ENCODE measurements around the gene IER5. TPM values are rescaled to one million over a fixed set of nuclear protein-coding genes. Genes with fewer than 3 reads are reported as not detected.

Gene IER5
- total RNA-seq, 2 experiments from 2014 or later, result 39.8 to 41.3 TPM

- Mint-ChIP-seq H3K9me3 (no peaks in the 10 kb centered on the region), H3K27me3 (no peaks in the 10 kb centered on the region), H3K36me3 (ENCODE audit: low read depth) (no peaks in the 10 kb centered on the region), H3K27ac (no peak overlapping the region), H3K4me3 (no peak overlapping the region), H3K4me1 (ENCODE audit: low read depth) (peaks cover 75% of the 10 kb centered on the region)
- no peak for TF ChIP-seq CTCF (IDR thresholded peaks at IDR 0.05)
- CTCF ChIA-PET, result interaction anchor here (0.9 to 1.3 kb wide), 3 partner anchors 11 to 57 kb away, joined by 3 read pairs; no protein-coding TSS in a partner anchor
- DNase-seq (no peak), ATAC-seq (no peak)
- POLR2A ChIA-PET, result interaction anchor here (1.5 to 6.0 kb wide), 3 partner anchors 39 to 49 kb away, joined by 4 to 45 read pairs (median 12); partner anchors contain the start of gene IER5
- intact Hi-C loops (cut with micrococcal nuclease), result no loop called here
Observed at GRCh38 chr1:181137217-181137743, 48.8 kb downstream of the IER5 start.

GRCh38 chr1:181139631-181140061, 51.1 kb downstream of the IER5 start:
- no peaks in the 10 kb centered on the region for H3K36me3 Mint-ChIP-seq (ENCODE audit: low read depth)
- intact Hi-C loops (cut with micrococcal nuclease), result loop anchor here (2.0 kb wide), 2 partner anchors 41 to 49 kb away; no protein-coding TSS in a partner anchor
- no peak overlapping the region for H3K4me3 Mint-ChIP-seq
- no peak for ATAC-seq
- no peak for TF ChIP-seq CTCF (IDR thresholded peaks at IDR 0.05)
- no peak for DNase-seq
- H3K27ac Mint-ChIP-seq, result no peak overlapping the region
- ChIA-PET POLR2A (interaction anchor here (0.9 to 7.7 kb wide), 7 partner anchors 10 to 117 kb away, joined by 3 to 125 read pairs (median 8); partner anchors contain the start of genes IER5 and STX6), CTCF (interaction anchor here (1.1 to 12.0 kb wide), 7 partner anchors 12 to 101 kb away, joined by 3 to 254 read pairs (median 34); partner anchors contain the start of genes IER5 and MR1)
- H3K27me3 Mint-ChIP-seq, result peaks cover 3% of the 10 kb centered on the region
- peaks cover 67% of the 10 kb centered on the region for H3K4me1 Mint-ChIP-seq (ENCODE audit: low read depth)
- H3K9me3 Mint-ChIP-seq, result no peaks in the 10 kb centered on the region

GRCh38 chr1:181140398-181140797, 51.9 kb downstream of the IER5 start:
- Mint-ChIP-seq H3K4me3 (peak overlapping the region; percentile 29), H3K36me3 (ENCODE audit: low read depth) (no peaks in the 10 kb centered on the region), H3K9me3 (no peaks in the 10 kb centered on the region), H3K27ac (peak overlapping the region; percentile 89), H3K4me1 (ENCODE audit: low read depth) (peaks cover 60% of the 10 kb centered on the region), H3K27me3 (peaks cover 3% of the 10 kb centered on the region)
- ATAC-seq, result peak; percentile 15
- no peak for TF ChIP-seq CTCF (IDR thresholded peaks at IDR 0.05)
- CTCF ChIA-PET, result interaction anchor here (1.2 to 12.0 kb wide), 14 partner anchors 11 to 259 kb away, joined by 3 to 254 read pairs (median 28); partner anchors contain the start of genes IER5 and MR1
- DNase-seq, result peak; percentile 49
- intact Hi-C loops (cut with micrococcal nuclease), result loop anchor here (2.0 kb wide), 2 partner anchors 42 to 50 kb away; no protein-coding TSS in a partner anchor
- POLR2A ChIA-PET, result interaction anchor here (0.8 to 7.7 kb wide), 13 partner anchors 9 to 122 kb away, joined by 3 to 125 read pairs (median 8); partner anchors contain the start of genes IER5 and STX6

- Mint-ChIP-seq H3K4me1 (ENCODE audit: low read depth) (peaks cover 55% of the 10 kb centered on the region), H3K27ac (peak overlapping the region; percentile 89), H3K36me3 (ENCODE audit: low read depth) (no peaks in the 10 kb centered on the region), H3K9me3 (no peaks in the 10 kb centered on the region), H3K27me3 (peaks cover 3% of the 10 kb centered on the region), H3K4me3 (peak overlapping the region; percentile 29)
- intact Hi-C loops (cut with micrococcal nuclease), result loop anchor here (2.0 kb wide), 2 partner anchors 42 to 50 kb away; no protein-coding TSS in a partner anchor
- no peak for TF ChIP-seq CTCF (IDR thresholded peaks at IDR 0.05)
- ChIA-PET POLR2A (interaction anchor here (0.8 to 7.7 kb wide), 17 partner anchors 9 to 142 kb away, joined by 3 to 125 read pairs (median 5); partner anchors contain the start of genes IER5 and STX6), CTCF (interaction anchor here (1.2 to 12.0 kb wide), 22 partner anchors 11 to 259 kb away, joined by 3 to 254 read pairs (median 18); partner anchors contain the start of genes IER5, KIAA1614 and MR1)
- peak; percentile 46 for ATAC-seq
- DNase-seq, result peak; percentile 62
Observed at GRCh38 chr1:181140891-181141290, 52.4 kb downstream of the IER5 start.

Measured in activated CD8-positive, alpha-beta T cell treated with anti-CD3 and anti-CD28 coated beads for 36 hours (primary cell).